ENCODE data around the gene NDOR1.

The NDOR1 gene

DNA sequence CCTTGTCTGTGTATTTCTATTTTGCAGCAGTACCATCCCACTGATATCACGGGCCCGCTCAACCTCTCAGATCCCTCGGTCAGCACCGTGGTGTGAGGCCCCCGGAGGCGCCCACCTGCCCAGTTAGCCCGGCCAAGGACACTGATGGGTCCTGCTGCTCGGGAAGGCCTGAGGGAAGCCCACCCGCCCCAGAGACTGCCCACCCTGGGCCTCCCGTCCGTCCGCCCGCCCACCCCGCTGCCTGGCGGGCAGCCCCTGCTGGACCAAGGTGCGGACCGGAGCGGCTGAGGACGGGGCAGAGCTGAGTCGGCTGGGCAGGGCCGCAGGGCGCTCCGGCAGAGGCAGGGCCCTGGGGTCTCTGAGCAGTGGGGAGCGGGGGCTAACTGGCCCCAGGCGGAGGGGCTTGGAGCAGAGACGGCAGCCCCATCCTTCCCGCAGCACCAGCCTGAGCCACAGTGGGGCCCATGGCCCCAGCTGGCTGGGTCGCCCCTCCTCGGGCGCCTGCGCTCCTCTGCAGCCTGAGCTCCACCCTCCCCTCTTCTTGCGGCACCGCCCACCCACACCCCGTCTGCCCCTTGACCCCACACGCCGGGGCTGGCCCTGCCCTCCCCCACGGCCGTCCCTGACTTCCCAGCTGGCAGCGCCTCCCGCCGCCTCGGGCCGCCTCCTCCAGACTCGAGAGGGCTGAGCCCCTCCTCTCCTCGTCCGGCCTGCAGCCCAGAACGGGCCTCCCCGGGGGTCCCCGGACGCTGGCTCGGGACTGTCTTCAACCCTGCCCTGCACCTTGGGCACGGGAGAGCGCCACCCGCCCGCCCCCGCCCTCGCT lies 37.5 kb upstream of the NDOR1 start:
- no peak for DNase-seq

DNA sequence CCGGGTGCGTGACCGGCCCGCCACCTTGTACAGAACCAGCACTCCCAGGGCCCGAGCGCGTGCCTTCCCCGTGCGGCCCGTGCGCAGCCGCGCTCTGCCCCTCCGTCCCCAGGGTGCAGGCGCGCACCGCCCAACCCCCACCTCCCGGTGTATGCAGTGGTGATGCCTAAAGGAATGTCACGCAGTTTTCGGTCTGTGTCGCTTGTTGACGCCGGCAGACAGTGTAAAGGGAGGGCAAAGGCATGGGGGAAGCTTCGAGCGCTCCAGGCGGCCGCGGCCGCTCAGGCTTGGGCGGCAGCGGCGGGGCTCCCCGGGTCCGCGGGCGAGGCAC lies 37.0 kb upstream of the NDOR1 start:
- no peak for DNase-seq

DNA sequence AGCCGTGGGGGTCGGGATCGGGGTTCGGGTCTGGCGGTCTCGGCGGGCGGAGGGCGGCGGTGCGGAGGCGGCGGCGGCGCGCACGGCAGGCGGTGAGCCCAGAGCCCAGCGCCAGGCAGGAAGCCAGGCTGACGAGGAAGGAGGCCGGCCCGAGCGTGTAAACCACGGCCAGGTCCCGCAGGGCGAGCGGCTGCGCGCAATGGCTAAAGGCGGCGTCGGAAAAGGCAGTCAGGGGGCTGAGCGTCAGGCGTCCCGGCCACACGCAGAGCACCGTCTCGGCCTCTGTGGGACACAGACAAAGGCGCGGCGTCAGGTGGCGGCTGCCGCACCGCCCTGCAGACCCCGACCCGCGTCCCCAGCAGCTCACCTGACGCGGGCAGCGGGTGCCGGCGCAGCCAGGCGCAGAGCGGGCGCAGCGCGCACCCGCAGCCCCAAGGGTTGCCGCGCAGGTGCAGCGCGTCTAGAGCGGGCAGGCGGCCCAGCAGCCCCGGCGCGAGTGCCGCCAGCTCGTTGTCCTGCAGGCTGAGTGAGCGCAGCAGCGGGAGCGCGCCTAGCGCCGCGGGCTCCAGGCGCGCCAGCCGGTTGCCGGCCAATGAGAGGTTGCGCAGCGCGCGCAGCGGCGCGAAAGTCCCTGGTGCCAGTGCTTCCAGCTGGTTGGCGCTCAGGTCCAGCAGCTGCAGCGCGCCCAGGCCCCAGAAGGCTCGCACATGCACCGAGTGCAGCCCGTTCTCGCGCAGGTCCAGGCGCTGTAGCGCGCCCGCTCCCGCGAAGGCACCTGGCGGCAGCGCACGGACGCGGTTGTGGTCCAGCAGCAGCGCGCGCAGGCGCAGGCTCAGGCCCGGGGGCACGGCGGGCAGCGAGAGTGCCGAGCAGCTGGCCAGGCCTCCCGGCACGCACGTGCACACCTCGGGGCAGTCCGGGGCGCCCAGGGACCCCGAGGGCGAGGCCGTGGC lies 36.3 kb upstream of the NDOR1 start:
- no peak for DNase-seq

DNA sequence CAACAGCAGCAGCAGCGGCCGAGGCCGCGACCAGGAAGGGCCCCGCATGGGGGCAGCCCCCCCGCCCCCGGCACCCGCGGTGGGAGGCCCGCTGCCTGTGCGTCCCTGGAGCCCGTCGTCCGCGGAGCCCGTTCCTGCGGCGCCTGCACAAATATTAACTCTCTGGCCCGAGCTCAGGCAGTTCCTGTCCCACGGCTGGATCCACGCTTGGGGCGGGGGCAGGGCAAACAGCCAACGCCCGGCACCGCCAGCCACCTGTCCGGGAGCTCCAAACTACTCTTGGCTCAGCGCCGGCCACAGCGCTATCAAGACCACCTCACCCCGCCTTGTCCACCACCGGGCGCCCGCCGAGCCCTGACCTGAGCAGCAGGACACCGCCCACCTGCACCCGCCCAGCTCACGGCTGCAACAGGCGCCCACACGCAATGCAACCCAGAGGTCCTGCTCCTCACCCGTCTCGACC lies 35.6 kb upstream of the NDOR1 start, which contains the start of gene LRRC26:
LRRC26 (minus strand) TSS at position 156 of the 463 bp plus-strand sequence; CDS start at position 48, 108 bp downstream.
- DNase-seq, result no peak

DNA sequence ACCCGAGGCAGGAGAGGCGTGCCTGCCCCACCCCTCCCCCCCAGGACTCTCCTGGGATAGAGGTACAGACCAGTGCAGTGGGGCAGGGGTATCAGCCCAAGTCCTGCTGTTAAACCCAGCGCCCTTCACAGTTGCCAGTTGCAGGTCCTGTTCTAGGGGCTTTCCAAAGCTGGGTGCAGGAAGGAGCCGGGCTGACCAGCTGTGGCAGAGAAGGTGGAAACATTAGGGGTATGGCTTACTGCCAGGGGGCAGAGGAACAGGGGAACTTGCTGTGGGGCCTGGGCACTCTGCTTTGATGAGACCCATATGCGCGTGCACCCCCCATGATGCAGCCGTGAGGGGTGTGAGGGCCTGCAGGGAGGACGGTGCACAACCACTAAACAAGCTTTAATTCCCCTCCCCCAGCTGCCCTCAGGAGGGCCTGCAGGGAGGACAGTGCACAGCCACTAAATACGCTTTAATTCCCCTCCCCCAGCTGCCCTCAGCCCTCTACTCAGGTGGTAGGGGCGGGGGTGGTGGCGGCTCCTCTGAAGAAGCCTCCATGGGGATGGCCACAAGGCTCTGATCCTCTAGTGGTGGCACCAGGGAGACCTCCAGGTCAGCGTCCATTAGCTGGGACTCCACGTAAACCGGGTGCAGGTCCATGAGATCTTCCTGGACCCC lies 34.9 kb upstream of the NDOR1 start:
- no peak for DNase-seq

DNA sequence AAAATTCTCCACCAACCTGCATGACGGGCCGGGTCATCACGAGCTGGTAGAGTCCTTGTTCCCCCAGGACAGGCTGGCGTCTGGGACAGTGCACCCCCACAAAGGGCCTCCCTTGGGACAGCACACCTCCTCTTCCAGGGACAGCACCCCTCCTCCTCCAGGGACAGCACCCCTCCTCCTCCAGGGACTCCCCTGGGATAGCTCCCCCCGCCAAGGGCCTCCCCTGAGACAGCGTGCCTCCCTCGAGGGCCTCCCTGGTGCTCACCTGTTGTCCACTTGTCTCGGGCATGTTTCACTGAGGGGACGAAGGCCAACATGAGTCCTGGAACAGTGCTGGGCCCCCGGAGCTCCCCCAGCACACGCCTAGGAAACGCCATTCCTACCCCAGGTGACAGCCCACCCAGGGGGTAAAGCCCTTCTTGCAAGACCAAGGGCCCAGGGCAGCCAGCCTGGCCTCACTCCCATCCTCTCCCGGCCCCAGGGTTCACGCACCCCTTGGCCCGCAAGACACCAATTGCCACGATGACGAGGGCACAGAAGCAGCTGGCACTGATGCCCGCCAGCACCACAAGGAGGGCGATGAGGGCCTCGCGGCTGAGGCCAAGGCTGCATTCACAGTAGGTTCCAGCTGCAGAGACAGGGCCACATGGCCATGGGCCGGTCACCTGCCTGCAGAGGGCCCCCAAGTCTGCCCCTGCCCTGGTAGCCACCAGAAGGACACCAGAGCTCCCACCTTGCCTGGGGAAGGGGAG lies 34.2 kb upstream of the NDOR1 start:
- no peak for DNase-seq

DNA sequence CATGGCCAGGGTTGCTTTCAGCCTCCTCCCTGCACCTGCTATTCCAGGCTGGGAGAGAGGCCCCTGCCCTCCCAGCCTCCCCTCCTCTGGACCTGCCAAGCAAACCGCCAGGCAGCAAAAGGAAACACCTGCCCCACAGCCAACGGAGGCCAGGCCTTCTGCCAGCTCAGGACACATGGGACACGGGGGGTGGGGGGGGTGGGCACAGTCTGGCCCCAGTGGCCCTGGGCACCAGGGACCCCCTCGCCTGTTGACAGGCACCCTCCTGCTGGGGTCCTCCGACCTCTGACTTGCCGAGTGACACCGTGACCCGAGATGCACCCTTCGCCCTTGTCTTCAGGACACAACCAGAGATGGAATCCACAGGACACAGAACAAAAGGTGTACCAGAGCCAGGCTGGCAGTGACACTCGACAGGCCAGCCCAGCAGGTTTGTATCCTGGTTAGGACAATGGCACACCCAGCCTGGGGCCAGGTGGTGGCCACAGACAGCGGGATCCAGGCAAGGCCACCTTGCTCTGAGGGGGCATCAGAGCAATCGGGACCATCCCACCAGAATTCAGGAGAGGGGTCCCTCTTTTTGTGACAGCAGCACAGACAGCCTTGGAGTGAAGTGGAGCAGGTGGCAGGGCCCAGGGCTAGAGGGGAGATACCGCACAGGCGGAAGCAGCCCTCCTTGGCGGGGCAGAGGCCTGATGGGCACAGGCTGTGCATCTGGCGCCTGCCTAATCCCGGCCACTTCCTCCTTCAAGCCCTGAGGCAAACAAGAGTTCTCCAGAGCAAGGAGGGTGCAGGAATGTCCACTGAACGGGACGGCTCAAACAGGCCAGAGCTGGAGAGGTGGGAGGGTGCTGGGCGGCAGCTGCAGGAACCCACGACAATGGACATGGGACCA lies 32.4 kb upstream of the NDOR1 start:
- no peak for DNase-seq

DNA sequence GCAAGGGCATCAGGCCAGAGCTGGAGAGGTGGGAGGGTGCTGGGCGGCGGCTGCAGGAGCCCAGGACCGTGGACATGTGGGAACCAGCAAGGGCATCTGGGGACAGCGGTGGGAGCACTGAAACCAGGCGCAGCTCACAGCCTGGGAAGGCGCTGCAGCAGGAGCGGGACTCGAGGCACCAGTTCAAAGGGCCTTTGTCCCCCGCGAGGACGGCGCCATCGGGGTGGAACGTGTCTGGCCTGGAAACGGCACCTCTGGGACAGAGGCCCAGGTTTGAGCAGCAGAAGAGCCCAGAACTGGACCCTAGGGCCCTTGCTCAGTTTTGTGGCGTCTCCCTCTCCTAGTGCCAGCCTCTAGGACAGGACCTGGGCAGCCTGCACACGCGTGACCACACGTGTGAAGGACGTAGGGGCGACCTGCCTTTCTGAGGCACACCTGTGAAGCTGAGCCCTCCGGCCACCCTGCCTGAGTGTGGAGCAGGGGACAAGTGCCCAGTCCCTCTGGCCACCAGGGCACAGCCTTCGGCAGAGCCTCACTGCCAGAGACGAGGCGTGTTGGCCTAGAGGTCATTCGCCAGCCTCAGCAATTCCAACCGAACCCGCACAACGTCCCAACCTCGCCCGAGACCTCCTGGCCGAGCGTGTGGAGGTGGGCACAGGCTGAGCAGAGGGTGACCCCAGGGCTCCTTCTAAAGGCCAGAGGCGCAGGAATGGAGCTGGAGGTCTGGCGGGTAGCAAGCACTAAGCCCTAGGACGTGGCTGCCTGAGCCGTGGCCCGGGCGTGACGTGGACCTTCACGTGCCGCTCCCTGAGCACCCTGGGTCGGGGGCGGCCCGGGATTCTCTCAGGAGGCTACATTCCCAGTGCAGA lies 31.5 kb upstream of the NDOR1 start:
- DNase-seq, result no peak

DNA sequence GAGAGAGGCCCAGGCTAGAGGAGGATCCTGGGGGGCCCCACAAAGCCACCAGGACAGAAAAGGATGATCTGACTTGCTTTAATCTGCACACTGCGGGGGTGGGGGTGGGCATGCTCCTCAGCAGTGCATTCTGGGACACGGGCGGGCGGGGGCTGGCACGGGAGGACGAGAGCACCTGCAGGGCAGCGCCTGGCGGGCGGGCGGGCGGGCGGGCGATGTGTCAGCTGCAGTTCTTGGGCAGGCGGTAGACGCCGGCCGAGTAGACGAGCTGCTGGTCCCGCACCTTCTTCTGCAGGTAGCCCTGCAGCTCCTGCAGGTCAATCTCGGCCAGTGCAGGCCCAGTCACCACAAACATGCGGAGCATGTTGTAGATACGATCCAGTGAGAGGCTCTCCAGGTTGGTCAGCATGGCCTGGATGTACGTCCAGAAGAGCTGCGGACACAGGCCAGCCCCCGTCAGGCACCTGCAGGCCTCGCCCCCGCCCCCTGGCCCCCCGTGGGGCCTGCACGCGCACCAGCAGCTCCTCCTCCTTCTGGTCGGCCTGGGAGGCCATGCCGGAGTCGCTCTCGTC lies 30.7 kb upstream of the NDOR1 start:
- no peak for DNase-seq

DNA sequence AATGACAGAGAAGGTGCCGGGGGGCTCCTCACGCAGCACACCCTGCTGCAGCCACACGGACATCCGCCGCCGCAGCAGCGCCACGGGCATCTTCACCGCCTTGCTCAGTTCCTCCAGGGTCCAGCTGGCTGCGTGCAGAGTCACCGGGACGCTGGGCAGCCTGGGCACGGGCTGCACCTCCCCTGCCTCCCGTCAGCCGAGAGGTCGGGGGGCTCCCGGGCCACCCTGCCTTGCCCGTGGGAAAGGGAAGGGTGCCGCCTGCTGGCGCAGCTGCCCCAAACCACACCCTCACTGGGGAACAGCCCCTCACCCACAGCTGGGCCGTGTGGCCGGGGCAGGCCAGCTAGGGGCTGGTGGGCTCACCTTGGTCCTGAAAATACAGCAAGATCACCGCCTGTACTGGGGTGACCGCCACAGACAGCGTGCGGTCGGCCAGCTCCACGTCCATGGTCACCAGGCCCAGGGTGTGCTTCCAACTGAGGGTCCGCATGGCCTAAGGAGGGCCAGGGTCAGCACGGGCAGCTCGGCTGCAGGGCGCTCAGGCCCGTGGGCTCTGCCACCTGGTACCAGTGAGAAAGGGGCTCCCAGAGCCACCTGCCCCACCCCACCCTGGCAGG lies 30.0 kb upstream of the NDOR1 start:
- DNase-seq, result no peak

DNA sequence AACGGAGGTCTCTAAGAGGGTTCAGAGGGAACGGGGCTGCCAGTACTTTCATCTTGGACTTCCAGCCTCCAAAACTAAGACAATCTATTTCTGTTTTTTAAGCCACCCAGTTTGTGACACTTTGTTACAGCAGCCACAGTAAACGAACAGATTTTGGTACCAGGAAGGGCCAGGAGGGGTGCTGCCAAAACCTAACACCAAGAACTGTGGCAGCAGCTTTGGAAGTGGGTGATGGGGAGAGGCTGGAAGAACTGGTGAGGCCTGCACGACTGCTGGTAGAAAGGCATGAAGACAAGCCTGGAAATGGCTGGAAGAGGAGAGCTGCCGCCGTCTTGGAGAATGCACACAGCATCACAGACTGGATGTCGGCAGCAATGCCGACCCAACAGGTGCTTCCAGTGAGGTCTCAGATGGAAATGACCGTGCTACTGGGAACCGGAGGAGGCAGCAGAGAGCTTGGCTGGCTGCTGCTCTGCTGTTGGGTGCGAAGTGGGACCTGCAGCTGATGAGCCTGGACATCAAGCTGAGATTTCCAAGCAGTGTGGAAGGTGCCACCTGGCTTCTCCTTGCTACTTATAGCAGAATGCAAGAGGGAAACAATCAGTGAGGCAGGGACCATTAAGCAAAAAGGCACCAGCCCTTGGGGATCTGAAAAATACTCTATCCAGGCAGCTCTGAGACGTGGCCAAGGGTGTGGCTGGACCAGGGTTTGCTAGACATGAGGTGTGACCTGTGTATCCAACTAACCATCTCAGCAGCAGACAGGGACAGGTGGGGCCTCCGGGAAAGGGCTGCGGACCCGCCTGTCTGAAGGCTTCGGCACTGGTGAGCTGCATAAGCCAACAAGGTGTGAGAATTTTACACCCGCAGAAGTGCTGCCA lies 29.0 kb upstream of the NDOR1 start:
- no peak for DNase-seq

DNA sequence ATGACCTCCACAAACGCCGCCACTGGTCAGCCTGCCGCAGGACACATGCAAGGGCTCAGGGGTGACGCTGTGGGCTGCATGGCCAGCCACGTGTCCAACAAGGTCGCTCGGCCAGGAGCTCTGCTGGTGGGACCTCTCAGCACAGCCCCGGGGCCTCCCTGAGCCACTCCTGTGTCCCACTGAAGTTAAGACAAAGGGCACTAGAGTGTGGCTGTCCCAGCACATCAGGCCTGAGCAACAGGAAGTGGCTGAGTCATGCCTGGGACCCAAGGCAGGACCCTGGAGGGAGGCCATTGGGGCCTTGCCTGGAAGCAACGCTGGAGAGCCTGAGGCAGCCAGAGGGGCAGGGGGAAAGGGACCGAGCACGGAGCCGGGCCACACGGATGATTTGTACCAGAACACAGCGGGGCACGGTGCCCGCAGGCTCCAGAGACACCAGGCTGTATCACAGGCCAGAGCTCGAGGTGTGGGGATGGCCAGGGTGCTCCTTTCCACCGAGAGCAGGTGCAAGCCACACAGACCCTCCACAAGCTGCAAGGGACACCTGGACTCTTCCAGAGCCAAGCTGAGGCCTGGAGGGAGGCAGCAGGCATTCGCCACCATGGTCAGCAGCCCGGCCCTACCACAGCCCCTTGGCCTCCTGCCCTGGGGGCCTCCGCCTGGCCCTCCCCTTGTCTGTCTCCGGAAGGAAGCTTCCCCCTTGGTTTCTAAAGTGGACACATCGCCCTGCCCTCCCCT lies 27.1 kb upstream of the NDOR1 start:
- no peak for DNase-seq

DNA sequence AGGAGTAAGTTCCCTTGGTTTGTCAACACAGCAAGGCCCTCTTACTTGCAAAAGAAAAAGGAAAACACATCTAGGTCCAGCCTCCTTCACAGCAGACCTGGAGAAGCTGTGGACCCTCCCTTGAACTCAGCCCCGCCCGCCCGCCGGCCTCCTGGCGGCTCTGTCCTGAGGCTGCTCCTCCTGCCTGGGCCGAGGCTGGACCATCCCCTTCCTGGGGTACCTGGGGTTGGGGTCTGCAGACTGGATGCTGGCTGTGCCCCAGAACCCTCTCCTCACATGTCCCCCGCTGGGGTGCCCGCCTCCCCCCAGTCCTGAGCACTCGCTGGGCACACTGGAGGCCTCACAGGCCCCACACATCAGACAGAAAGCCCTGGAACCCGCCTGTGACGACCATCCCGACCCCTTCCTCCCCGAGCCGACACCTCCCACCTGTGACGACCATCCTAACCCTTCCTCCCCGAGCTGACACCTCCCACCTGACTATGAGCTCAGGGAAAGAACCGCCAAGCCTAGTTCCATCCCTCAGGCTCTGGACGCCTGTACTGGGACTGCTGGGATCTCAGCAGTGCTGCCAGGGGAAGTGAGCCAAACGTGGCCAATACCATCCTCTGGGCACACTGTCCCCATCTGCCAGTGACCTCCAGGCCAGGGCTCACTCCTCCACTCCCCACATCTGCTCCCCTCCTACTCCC lies 26.4 kb upstream of the NDOR1 start:
- no peak for DNase-seq

DNA sequence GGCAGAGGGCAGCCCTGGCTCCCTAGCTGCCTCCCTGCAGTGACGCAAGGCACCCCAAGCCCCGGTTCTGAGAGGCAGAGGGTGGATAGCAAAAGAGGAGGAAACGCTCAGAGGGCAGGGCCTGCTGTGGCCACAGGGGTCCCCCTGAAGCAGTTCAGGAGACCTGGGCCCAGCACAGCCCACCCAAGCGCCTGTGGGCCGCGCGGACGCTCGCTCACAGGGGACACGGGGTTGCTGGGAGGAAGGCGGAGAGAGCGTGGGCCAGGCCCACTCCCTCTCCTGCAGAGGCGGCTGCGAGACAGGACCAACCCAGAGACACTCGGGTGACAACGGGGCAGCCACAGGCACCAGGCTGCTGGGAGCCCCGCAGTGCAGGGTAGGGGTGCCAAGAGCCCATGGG lies 25.7 kb upstream of the NDOR1 start:
- DNase-seq, result no peak

DNA sequence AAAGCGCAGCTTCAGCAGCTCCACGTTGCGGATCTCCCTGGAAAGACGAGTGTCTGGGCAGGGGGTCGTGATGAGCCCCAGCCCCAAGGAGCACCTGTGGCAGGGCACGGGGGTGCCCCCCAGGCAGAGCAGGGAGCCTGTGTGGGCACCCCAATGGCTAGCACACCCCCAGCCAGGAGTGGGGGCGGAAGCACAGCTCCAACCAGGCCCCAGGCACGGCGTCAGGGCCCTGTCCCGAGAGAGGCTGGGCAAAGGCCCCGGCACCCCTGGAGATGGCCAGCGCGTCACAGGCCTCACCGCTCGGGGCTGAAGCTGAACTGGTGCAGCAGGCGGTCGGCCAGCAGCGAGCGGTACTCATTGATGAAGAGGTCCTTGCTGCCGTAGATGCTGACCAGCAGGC lies 25.0 kb upstream of the NDOR1 start:
- DNase-seq, result no peak

DNA sequence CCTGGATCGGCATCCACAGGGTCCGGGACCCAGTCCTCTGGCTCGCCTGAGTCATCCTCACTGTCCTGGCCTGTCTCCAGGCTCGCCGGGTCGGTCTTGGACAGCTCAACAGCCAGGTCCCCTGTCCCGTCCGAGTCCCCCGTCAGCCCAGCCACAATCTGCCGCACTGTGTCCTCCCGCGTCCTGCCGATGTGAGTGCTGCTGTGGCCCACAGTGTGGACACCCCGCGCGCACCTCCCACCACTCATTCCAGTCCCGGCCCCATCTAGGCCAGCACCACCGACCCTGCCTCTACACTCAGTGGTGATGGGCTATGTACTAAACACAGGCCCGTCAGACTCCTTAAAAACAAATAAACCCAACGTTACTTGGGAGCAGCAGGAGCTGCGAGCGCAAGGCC lies 23.8 kb upstream of the NDOR1 start:
- no peak for DNase-seq

DNA sequence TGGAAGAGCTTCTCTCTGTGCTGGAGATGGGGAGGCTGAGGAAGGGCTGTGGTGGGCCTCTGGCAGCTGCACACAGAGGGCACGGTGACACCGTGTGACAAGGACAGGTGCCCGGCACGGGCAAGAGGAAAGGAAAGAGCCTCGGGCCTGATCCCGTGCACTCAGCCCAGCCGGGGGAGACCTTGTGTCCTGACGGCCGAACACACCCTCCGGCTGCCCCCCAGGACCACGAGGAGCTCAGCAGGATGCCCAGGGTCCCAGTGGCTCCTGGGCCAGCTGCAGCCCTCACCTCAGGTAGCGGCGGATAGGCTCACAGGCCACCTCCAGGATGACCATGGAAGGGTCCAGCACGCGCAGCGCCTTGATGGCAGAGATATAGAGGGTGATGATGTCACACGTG lies 22.7 kb upstream of the NDOR1 start:
- DNase-seq, result no peak
